ENCODE results near the gene UBL3. TPM values are rescaled to one million over a fixed set of nuclear protein-coding genes. Genes with fewer than 3 reads are reported as not detected.

UBL3 gene
- total RNA-seq, 1 experiment from 2014 or later, result 3.9 TPM

GRCh38 chr13:29758531-29759114 lies 91.8 kb downstream of the UBL3 start:
- Histone ChIP-seq H3K4me1 (ENCODE audit: low read length) (peaks cover 8% of the 10 kb centered on the region), H3K9me2 (replicated peaks; ENCODE audit: insufficient read depth, low read length) (no peaks in the 10 kb centered on the region), H3K27me3 (ENCODE audit: low read length) (no peaks in the 10 kb centered on the region), H3K79me2 (ENCODE audit: low read length) (no peaks in the 10 kb centered on the region), H3K4me3 (ENCODE audit: low read length) (no peak overlapping the region), H3K9me3 (ENCODE audit: low read length) (no peaks in the 10 kb centered on the region), H3K9ac (ENCODE audit: low read length) (no peak overlapping the region), H2AFZ (ENCODE audit: low read length) (no peak overlapping the region), H3K36me3 (ENCODE audit: insufficient read depth, low read length) (no peaks in the 10 kb centered on the region), H3K4me2 (ENCODE audit: low read depth, low read length, poor library complexity, severe bottlenecking) (no peak overlapping the region), H3K27ac (ENCODE audit: low read length) (no peak overlapping the region), H4K20me1 (ENCODE audit: insufficient read depth, low read depth, low read length) (0 out of 2 replicates have a peak, but pooled peaks cover 3% of the 10 kb centered on the region)
- no peak for DNase-seq

DNA sequence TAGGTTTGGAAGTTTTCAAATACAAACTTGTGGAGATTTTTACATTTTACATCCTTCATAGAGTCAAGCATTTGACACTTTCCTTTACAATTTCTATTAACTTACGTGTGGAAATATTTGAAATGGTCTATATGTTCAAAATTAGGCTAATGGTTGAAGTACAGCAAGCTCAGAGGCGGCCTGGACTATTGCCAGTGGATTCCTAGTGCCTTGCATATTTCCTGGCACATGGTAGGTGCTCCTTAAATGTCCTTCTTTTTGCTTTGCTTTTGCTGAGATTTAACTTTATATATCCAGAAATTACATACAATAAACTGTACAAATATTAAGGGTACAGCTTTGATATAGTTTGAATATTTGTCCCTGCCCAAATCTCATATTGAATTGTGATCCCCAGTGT lies 93.9 kb downstream of the UBL3 start:
- H3K4me3 ChIP-seq (ENCODE audit: low read length), result no peak overlapping the region
- H4K20me1 ChIP-seq (ENCODE audit: insufficient read depth, low read depth, low read length), result 0 out of 2 replicates have a peak, but pooled peaks cover 3% of the 10 kb centered on the region
- H2AFZ ChIP-seq (ENCODE audit: low read length), result no peak overlapping the region
- no peaks in the 10 kb centered on the region for H3K36me3 ChIP-seq (ENCODE audit: insufficient read depth, low read length)
- H3K4me1 ChIP-seq (ENCODE audit: low read length), result peaks cover 8% of the 10 kb centered on the region
- H3K9ac ChIP-seq (ENCODE audit: low read length), result no peak overlapping the region
- H3K79me2 ChIP-seq (ENCODE audit: low read length), result no peaks in the 10 kb centered on the region
- H3K9me3 ChIP-seq (ENCODE audit: low read length), result no peaks in the 10 kb centered on the region
- DNase-seq, result no peak
- no peak overlapping the region for H3K4me2 ChIP-seq (ENCODE audit: low read depth, low read length, poor library complexity, severe bottlenecking)
- H3K27me3 ChIP-seq (ENCODE audit: low read length), result no peaks in the 10 kb centered on the region
- H3K9me2 ChIP-seq (replicated peaks; ENCODE audit: insufficient read depth, low read length), result no peaks in the 10 kb centered on the region
- H3K27ac ChIP-seq (ENCODE audit: low read length), result no peak overlapping the region

GRCh38 chr13:29754473-29754806 lies 96.0 kb downstream of the UBL3 start:
- Histone ChIP-seq H3K9me2 (replicated peaks; ENCODE audit: insufficient read depth, low read length) (no peaks in the 10 kb centered on the region), H2AFZ (ENCODE audit: low read length) (no peak overlapping the region), H3K9me3 (ENCODE audit: low read length) (no peaks in the 10 kb centered on the region), H3K4me1 (ENCODE audit: low read length) (no peaks in the 10 kb centered on the region), H3K9ac (ENCODE audit: low read length) (no peak overlapping the region), H3K27ac (ENCODE audit: low read length) (no peak overlapping the region), H3K27me3 (ENCODE audit: low read length) (no peaks in the 10 kb centered on the region), H4K20me1 (ENCODE audit: insufficient read depth, low read depth, low read length) (no peaks in the 10 kb centered on the region), H3K36me3 (ENCODE audit: insufficient read depth, low read length) (no peaks in the 10 kb centered on the region), H3K79me2 (ENCODE audit: low read length) (no peaks in the 10 kb centered on the region), H3K4me2 (ENCODE audit: low read depth, low read length, poor library complexity, severe bottlenecking) (no peak overlapping the region), H3K4me3 (ENCODE audit: low read length) (no peak overlapping the region)
- no peak for DNase-seq

DNA sequence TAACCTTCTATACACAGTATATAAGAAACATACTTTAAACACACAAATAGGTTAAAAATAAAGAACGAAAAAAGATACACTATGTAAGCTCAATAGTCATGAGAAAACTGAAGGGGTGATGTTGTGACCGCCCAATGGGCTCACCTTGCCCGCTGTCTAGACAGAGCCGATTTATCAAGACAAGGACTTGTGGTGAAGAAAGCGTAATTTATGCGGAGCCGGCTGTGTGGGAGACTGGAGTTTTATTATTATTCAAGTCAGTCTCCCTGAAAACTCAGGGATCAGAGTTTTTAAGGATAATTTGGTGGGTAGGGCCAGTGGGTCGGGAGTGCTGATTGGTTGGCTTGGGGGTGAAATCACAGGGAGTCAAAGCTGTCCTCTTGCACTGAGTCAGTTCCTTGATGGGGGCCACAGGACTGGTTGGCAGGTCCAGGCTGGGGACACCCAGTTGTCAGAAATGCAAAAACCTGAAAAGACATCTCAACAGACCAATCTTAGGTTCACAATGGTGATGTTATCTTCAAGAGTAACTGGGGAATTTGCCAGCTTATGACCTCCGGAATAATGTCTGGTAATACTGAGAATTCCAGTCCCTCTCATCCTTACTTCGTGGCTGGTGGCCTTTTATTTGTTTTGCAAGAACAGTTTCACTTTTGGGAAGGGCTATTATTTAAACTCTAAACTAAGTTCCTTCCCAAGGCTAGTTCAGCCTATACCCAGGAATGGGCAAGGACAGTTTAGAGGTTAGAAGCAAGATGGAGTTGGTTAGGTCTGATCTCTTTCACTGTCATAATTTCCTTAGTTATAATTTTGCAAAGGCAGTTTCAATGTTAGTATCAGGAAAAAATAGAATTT lies 96.6 kb downstream of the UBL3 start:
- no peak overlapping the region for H2AFZ ChIP-seq (ENCODE audit: low read length)
- no peak for DNase-seq

DNA sequence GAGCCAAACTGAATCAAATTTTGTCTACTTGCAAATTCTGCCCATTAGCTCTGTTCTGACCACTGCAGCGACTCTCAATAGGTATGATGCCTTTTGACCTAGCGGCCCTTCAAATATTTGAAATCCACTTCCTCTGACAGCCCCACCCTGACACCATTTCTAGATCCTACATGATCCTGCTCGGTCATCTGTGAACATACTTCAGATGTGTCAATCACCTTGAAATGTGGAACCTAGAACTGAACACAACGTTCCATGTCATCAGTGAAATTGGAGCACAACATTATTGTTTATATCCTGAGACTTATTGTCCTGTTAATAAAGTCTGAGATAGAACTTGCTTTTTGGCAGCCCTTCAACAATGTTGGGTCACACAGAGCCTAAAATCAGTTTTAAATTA lies 98.2 kb downstream of the UBL3 start:
- H3K9ac ChIP-seq (ENCODE audit: low read length), result no peak overlapping the region
- no peaks in the 10 kb centered on the region for H3K4me1 ChIP-seq (ENCODE audit: low read length)
- H3K36me3 ChIP-seq (ENCODE audit: insufficient read depth, low read length), result no peaks in the 10 kb centered on the region
- H4K20me1 ChIP-seq (ENCODE audit: insufficient read depth, low read depth, low read length), result no peaks in the 10 kb centered on the region
- H3K27me3 ChIP-seq (ENCODE audit: low read length), result no peaks in the 10 kb centered on the region
- no peaks in the 10 kb centered on the region for H3K79me2 ChIP-seq (ENCODE audit: low read length)
- no peak overlapping the region for H3K27ac ChIP-seq (ENCODE audit: low read length)
- DNase-seq, result no peak
- H3K4me3 ChIP-seq (ENCODE audit: low read length), result no peak overlapping the region
- no peaks in the 10 kb centered on the region for H3K9me3 ChIP-seq (ENCODE audit: low read length)
- H3K9me2 ChIP-seq (replicated peaks; ENCODE audit: insufficient read depth, low read length), result no peaks in the 10 kb centered on the region
- no peak overlapping the region for H2AFZ ChIP-seq (ENCODE audit: low read length)
- no peak overlapping the region for H3K4me2 ChIP-seq (ENCODE audit: low read depth, low read length, poor library complexity, severe bottlenecking)

More for the DNA sequence above, 96.6 kb downstream of the UBL3 start:
- Histone ChIP-seq H3K4me3 (ENCODE audit: low read length) (no peak overlapping the region), H3K4me1 (ENCODE audit: low read length) (no peaks in the 10 kb centered on the region), H3K4me2 (ENCODE audit: low read depth, low read length, poor library complexity, severe bottlenecking) (no peak overlapping the region), H4K20me1 (ENCODE audit: insufficient read depth, low read depth, low read length) (no peaks in the 10 kb centered on the region), H3K79me2 (ENCODE audit: low read length) (no peaks in the 10 kb centered on the region), H3K9ac (ENCODE audit: low read length) (no peak overlapping the region), H3K9me2 (replicated peaks; ENCODE audit: insufficient read depth, low read length) (no peaks in the 10 kb centered on the region), H3K27ac (ENCODE audit: low read length) (no peak overlapping the region), H3K9me3 (ENCODE audit: low read length) (no peaks in the 10 kb centered on the region), H3K27me3 (ENCODE audit: low read length) (no peaks in the 10 kb centered on the region), H3K36me3 (ENCODE audit: insufficient read depth, low read length) (no peaks in the 10 kb centered on the region)

DNA sequence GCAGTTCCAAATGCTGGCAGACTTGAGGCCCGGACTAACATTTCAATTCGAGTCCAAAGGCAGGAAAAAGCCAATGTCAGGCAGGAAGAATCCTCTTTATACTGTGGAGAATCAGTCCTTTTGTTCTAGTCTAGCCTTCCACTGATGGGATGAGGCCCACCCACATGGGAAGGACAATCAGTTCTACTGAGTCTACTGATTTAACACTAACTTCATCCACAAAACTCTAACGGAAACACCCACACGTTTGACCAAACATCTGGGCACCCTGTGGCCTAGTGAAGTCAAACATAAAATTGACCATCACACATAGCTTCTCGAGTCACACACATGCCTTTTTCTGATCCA lies 100.3 kb downstream of the UBL3 start:
- H3K4me2 ChIP-seq (ENCODE audit: low read depth, low read length, poor library complexity, severe bottlenecking), result no peak overlapping the region
- H3K36me3 ChIP-seq (ENCODE audit: insufficient read depth, low read length), result no peaks in the 10 kb centered on the region
- H3K9ac ChIP-seq (ENCODE audit: low read length), result no peak overlapping the region
- no peaks in the 10 kb centered on the region for H3K9me3 ChIP-seq (ENCODE audit: low read length)
- no peaks in the 10 kb centered on the region for H3K79me2 ChIP-seq (ENCODE audit: low read length)
- no peaks in the 10 kb centered on the region; the same call in 1 of the 2 replicates for H4K20me1 ChIP-seq (ENCODE audit: insufficient read depth, low read depth, low read length)
- H3K4me1 ChIP-seq (ENCODE audit: low read length), result no peaks in the 10 kb centered on the region
- H3K27ac ChIP-seq (ENCODE audit: low read length), result no peak overlapping the region
- no peaks in the 10 kb centered on the region for H3K27me3 ChIP-seq (ENCODE audit: low read length)
- H3K9me2 ChIP-seq (replicated peaks; ENCODE audit: insufficient read depth, low read length), result no peaks in the 10 kb centered on the region
- DNase-seq, result no peak
- H3K4me3 ChIP-seq (ENCODE audit: low read length), result no peak overlapping the region
- H2AFZ ChIP-seq (ENCODE audit: low read length), result no peak overlapping the region

GRCh38 chr13:29749401-29750182 lies 100.8 kb downstream of the UBL3 start:
- Histone ChIP-seq H3K36me3 (ENCODE audit: insufficient read depth, low read length) (no peaks in the 10 kb centered on the region), H3K9me3 (ENCODE audit: low read length) (no peaks in the 10 kb centered on the region), H3K9ac (ENCODE audit: low read length) (no peak overlapping the region), H3K4me1 (ENCODE audit: low read length) (no peaks in the 10 kb centered on the region), H3K79me2 (ENCODE audit: low read length) (no peaks in the 10 kb centered on the region), H3K27ac (ENCODE audit: low read length) (no peak overlapping the region), H2AFZ (ENCODE audit: low read length) (no peak overlapping the region), H3K9me2 (replicated peaks; ENCODE audit: insufficient read depth, low read length) (no peaks in the 10 kb centered on the region), H3K4me3 (ENCODE audit: low read length) (no peak overlapping the region), H3K4me2 (ENCODE audit: low read depth, low read length, poor library complexity, severe bottlenecking) (no peak overlapping the region), H4K20me1 (ENCODE audit: insufficient read depth, low read depth, low read length) (no peaks in the 10 kb centered on the region; the same call in 1 of the 2 replicates), H3K27me3 (ENCODE audit: low read length) (no peaks in the 10 kb centered on the region)
- DNase-seq, result no peak

DNA sequence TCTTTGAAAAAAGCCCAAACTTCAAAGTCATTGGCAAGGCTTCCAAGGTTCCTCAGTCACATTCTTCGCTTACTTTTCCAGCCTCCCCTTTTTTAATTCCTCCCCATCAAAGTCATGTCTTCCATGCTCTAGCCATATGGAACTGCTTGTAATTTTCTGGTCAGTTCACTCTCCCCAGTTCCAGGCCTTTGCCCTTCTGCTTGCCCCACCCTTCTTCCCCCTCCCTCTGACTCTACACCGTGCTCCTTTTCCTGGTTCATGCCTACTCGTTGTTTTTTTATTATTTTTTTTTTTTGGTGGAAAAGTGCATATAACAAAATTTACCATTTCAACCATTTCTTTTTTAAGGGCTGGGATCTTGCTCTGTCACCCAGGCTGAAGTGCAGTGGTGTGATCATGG lies 102.3 kb downstream of the UBL3 start:
- Histone ChIP-seq H3K9ac (ENCODE audit: low read length) (no peak overlapping the region), H2AFZ (ENCODE audit: low read length) (no peak overlapping the region), H3K4me3 (ENCODE audit: low read length) (no peak overlapping the region), H3K27ac (ENCODE audit: low read length) (no peak overlapping the region), H3K36me3 (ENCODE audit: insufficient read depth, low read length) (no peaks in the 10 kb centered on the region), H3K4me1 (ENCODE audit: low read length) (no peaks in the 10 kb centered on the region), H3K79me2 (ENCODE audit: low read length) (no peaks in the 10 kb centered on the region), H4K20me1 (ENCODE audit: insufficient read depth, low read depth, low read length) (no peaks in the 10 kb centered on the region; the same call in 1 of the 2 replicates), H3K9me3 (ENCODE audit: low read length) (no peaks in the 10 kb centered on the region), H3K4me2 (ENCODE audit: low read depth, low read length, poor library complexity, severe bottlenecking) (no peak overlapping the region), H3K9me2 (replicated peaks; ENCODE audit: insufficient read depth, low read length) (no peaks in the 10 kb centered on the region), H3K27me3 (ENCODE audit: low read length) (no peaks in the 10 kb centered on the region)
- no peak for DNase-seq

Measured in Karpas-422 (cell line).